Gastrocnemius medialis (tissue), 4 donors: Measurements from ENCODE around the gene FTHL17. TPM values are rescaled to one million over a fixed set of nuclear protein-coding genes. Genes with fewer than 3 reads are reported as not detected.

Source experiments
- ATAC-seq, 2 donors: fragments of 150-250 bp; one replicate each; pipeline ENCODE4 v1.9.1; 2016
- DNase-seq, 2 donors: peaks; one replicate each; pipeline ENCODE4 v3.0.0-alpha.2; 2019
- H3K27ac ChIP-seq, 4 donors: fragments of 200-600 bp; sonication (generic); 1 replicate in 1 of 4; 2 replicates in 3 of 4; pipeline ENCODE4 v1.5.1; 2016 to 2018; ENCODE audit warnings: mild to moderate bottlenecking in 2 of 4, moderate library complexity in 1 of 4
- H3K27me3 ChIP-seq, 3 donors: fragments of 200-600 bp; sonication (generic) in 2 of 3; 1 replicate in 1 of 3; 2 replicates in 2 of 3; pipeline versions ENCODE4 v1.5.1 to v1.6.0; 2016 to 2019; ENCODE audit warnings: mild to moderate bottlenecking in 1 of 3, moderate library complexity in 1 of 3
- H3K36me3 ChIP-seq, 2 donors: fragments of 200-600 bp; sonication (generic) in 1 of 2; one replicate each; pipeline ENCODE4 v1.5.1; 2017 to 2018
- H3K4me1 ChIP-seq, 2 donors: fragments of 200-600 bp; sonication (generic) in 1 of 2; one replicate each; pipeline ENCODE4 v1.5.1; 2016 to 2017; ENCODE audit warnings: mild to moderate bottlenecking in 2 of 2
- H3K4me3 ChIP-seq, 4 donors: fragments of 200-600 bp; sonication (generic) in 3 of 4; 1 replicate in 1 of 4; 2 replicates in 3 of 4; pipeline ENCODE4 v1.5.1; 2016 to 2019; ENCODE audit warnings: mild to moderate bottlenecking in 2 of 4
- H3K9me3 ChIP-seq, 3 donors: fragments of 200-600 bp; sonication (generic) in 2 of 3; 1 replicate in 1 of 3; 2 replicates in 2 of 3; pipeline ENCODE4 v1.5.1; 2016 to 2019
- POLR2A ChIP-seq, 2 donors: fragments of 450-650 bp; IDR thresholded peaks; one replicate each; pipeline ENCODE4 v1.6.1; 2017; ENCODE audit warnings: antibody characterized with exemption in 2 of 2, mild to moderate bottlenecking in 2 of 2, moderate library complexity in 2 of 2
- in situ Hi-C, 4 donors: fragments of 200-750 bp; cut with MboI; loops; one replicate each; pipeline versions ENCODE4 v1.15.0 to v1.8.0; 2017; ENCODE audit warnings: low sequenced_read_pairs in 4 of 4
- intact Hi-C: fragments of 100-400 bp; cut with DNase I; formaldehyde crosslinking; loops from one replicate; pipeline ENCODE4 v1.15.1; 2023; ENCODE audit warnings: low total_unique reads
- total RNA-seq, 4 donors: library from RNA; depleted of rRNA; stranded (reverse); fragments of >200 nt; gene quantifications; one replicate each; pipeline versions ENCODE4 v1.1.0 to v1.2.3, GENCODE V29; 2016
- TF ChIP-seq, protein P1 (sequence below), 5 experiments: fragments of 450-650 bp in 3 of 5; fragments of 200-600 bp in 2 of 5; sonication (generic) in 2 of 5; IDR thresholded peaks in 4 of 5; conservative IDR thresholded peaks in 1 of 5; 1 replicate in 4 of 5; 2 replicates in 1 of 5; pipeline ENCODE4 v1.5.1; 2016 to 2019; ENCODE audit warnings: antibody characterized with exemption in 5 of 5, mild to moderate bottlenecking in 3 of 5, moderate library complexity in 3 of 5

Gene FTHL17
- total RNA-seq, 4 donors from 2014 or later: not detected

DNA sequence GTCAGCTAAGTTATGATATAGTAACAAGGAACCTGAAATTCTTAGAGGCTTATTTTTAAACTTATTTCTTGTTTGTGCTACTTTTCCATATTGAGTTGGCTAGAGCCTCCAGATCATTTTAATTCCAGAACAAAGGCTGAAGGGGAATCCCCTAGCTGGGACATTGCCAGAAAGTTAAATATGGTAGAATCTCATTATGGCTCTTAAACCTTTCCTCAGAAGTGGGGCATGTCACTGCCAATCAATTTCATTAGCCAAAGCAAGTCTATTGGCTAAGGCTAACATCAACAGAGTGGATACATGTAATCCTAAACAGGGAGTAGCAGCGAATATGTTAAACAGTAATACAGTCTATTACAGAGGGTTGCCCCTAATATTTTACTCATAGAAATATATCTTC lies 47.0 kb downstream of the FTHL17 start:
- Histone ChIP-seq H3K4me1 (no peaks in the 10 kb centered on the region), H3K4me3 (no peak overlapping the region), H3K9me3 (no peaks in the 10 kb centered on the region), H3K36me3 (no peaks in the 10 kb centered on the region), H3K27me3 (no peaks in the 10 kb centered on the region), H3K27ac (no peak overlapping the region)
- DNase-seq: no peak
- no peak for TF ChIP-seq POLR2A (IDR thresholded peaks at IDR 0.05)
- in situ Hi-C loops: loop anchor here in 3 of 4 donors (25.0 kb wide), 1 partner anchor 637 kb away; no protein-coding TSS in a partner anchor
- ATAC-seq: no peak
- intact Hi-C loops: no loop called here

GRCh38 chrX:31021537-31021936 lies 50.3 kb downstream of the FTHL17 start:
- intact Hi-C loops: no loop called here
- no peaks in the 10 kb centered on the region for H3K36me3 ChIP-seq
- H3K27ac ChIP-seq: no peak overlapping the region
- TF ChIP-seq POLR2A (IDR thresholded peaks at IDR 0.05): no peak
- TF ChIP-seq, protein P1, sequence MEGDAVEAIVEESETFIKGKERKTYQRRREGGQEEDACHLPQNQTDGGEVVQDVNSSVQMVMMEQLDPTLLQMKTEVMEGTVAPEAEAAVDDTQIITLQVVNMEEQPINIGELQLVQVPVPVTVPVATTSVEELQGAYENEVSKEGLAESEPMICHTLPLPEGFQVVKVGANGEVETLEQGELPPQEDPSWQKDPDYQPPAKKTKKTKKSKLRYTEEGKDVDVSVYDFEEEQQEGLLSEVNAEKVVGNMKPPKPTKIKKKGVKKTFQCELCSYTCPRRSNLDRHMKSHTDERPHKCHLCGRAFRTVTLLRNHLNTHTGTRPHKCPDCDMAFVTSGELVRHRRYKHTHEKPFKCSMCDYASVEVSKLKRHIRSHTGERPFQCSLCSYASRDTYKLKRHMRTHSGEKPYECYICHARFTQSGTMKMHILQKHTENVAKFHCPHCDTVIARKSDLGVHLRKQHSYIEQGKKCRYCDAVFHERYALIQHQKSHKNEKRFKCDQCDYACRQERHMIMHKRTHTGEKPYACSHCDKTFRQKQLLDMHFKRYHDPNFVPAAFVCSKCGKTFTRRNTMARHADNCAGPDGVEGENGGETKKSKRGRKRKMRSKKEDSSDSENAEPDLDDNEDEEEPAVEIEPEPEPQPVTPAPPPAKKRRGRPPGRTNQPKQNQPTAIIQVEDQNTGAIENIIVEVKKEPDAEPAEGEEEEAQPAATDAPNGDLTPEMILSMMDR (IDR thresholded peaks at IDR 0.05 in 4 of 5, conservative IDR thresholded peaks at IDR 0.05 in 1 of 5): no peak
- H3K4me3 ChIP-seq: no peak overlapping the region
- DNase-seq: no peak
- H3K4me1 ChIP-seq: no peaks in the 10 kb centered on the region
- no peaks in the 10 kb centered on the region for H3K9me3 ChIP-seq
- in situ Hi-C loops: no loop called here
- H3K27me3 ChIP-seq: no peaks in the 10 kb centered on the region
- no peak for ATAC-seq

Other genes with a start within 250 kb of the FTHL17 start
- gene TAB3, start 182.8 kb downstream of the FTHL17 start, total RNA-seq: 10 to 100 TPM in 3 of 4 donors, 1 to 10 TPM in 1; 9.7 to 25.8 (median 19.2) TPM